ENCODE measurements around the gene KRTAP4-4.

- TF ChIP-seq EZH2 (IDR thresholded peaks at IDR 0.05; ENCODE audit: insufficient read depth, poor library complexity, severe bottlenecking) (no peak), EZH2phosphoT487 (IDR thresholded peaks at IDR 0.05; ENCODE audit: insufficient read depth, low read depth) (no peak)
Observed at GRCh38 chr17:41186872-41187271, 26.3 kb upstream of the KRTAP4-4 start.

Measured in GM23248 (cell line).